ENCODE results near the gene TANGO6. TPM values are rescaled to one million over a fixed set of nuclear protein-coding genes. Genes with fewer than 3 reads are reported as not detected.
A peak's percentile ranks its signal among the peaks of the same experiment; 100 is the strongest.

TANGO6 gene
- polyA plus RNA-seq, 1 donor (not counting 4 experiments of a cell fraction or from before 2014, with no cell fraction given): 13.1 TPM

DNA sequence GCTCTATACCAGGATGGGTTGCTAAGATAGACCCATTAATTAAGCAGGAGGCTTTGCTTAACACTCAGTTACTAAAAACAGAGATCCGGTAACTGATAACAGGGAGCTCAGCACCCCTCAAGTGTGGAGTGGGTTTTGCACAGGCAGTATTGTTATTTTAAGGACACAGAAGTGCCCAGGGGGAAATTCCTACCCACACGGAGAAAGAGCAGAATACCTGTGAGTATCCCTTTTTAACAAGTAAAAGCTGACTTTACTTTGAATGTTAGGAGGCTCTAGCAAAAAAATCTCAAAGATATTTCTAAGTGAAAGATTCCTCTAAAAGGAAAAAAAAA is 229.3 kb downstream of the TANGO6 start:
- FAIRE-seq: no peak
- dilution Hi-C loops (cut with MboI; ENCODE audit: extremely low pct_ligation_motif_present, low sequenced_read_pairs): no loop called here
- no peak for DNase-seq (ENCODE audit: low read depth, low spot score)
- no peak overlapping the region for H2AFZ ChIP-seq (ENCODE audit: control insufficient read depth, low read length)
- peaks cover 45% of the 10 kb centered on the region for H3K4me1 ChIP-seq (ENCODE audit: control insufficient read depth, extremely low read depth, insufficient read depth, low read length)
- no peak overlapping the region for H3K4me3 ChIP-seq (ENCODE audit: control insufficient read depth in 2 of 3, extremely low read depth in 1 of 3, insufficient read depth in 2 of 3, low read depth in 1 of 3, low read length in 3 of 3)
- no peaks in the 10 kb centered on the region for H3K36me3 ChIP-seq (ENCODE audit: control insufficient read depth in 2 of 2, extremely low read depth in 1 of 2, insufficient read depth in 2 of 2, low read length in 2 of 2)
- H4K20me1 ChIP-seq (ENCODE audit: control insufficient read depth, extremely low read depth, insufficient read depth, low read length): no peaks in the 10 kb centered on the region
- peak overlapping the region; percentile 77 for H3K9ac ChIP-seq (ENCODE audit: control insufficient read depth, extremely low read depth, insufficient read depth, low read length)
- no peak for TF ChIP-seq CTCF (optimal IDR thresholded peaks at IDR 0.05 in 1 of 3, IDR thresholded peaks at IDR 0.05 in 1 of 3, conservative IDR thresholded peaks at IDR 0.05 in 1 of 3; ENCODE audit: extremely low read depth in 1 of 3, insufficient read depth in 2 of 3, low read length in 3 of 3)
- TF ChIP-seq EZH2 (IDR thresholded peaks at IDR 0.05; ENCODE audit: low read length): no peak
- no peaks in the 10 kb centered on the region for H3K79me2 ChIP-seq (ENCODE audit: control insufficient read depth, insufficient read depth, low read length)
- H3K27me3 ChIP-seq (ENCODE audit: control insufficient read depth, extremely low read depth, insufficient read depth, low read length): no peaks in the 10 kb centered on the region
- H3K9me3 ChIP-seq (ENCODE audit: control insufficient read depth, low read depth, low read length): no peaks in the 10 kb centered on the region
- peak overlapping the region; percentile 95 for H3K27ac ChIP-seq (ENCODE audit: control insufficient read depth, insufficient read depth, low read length)
- no peaks in the 10 kb centered on the region for H3K9me1 ChIP-seq (ENCODE audit: control insufficient read depth, extremely low read depth, insufficient read depth, low read length)
- H3K4me2 ChIP-seq (ENCODE audit: control insufficient read depth, extremely low read depth, insufficient read depth, low read depth, low read length): peak overlapping the region; percentile 56

- H3K27me3 ChIP-seq (ENCODE audit: control insufficient read depth, extremely low read depth, insufficient read depth, low read length): no peaks in the 10 kb centered on the region
- peak overlapping the region; percentile 95 for H3K27ac ChIP-seq (ENCODE audit: control insufficient read depth, insufficient read depth, low read length)
- peak overlapping the region; percentile 56 for H3K4me2 ChIP-seq (ENCODE audit: control insufficient read depth, extremely low read depth, insufficient read depth, low read depth, low read length)
- TF ChIP-seq EZH2 (IDR thresholded peaks at IDR 0.05; ENCODE audit: low read length): no peak
- peak in 1 of 3 experiments; percentile 41 for TF ChIP-seq CTCF (optimal IDR thresholded peaks at IDR 0.05 in 1 of 3, IDR thresholded peaks at IDR 0.05 in 1 of 3, conservative IDR thresholded peaks at IDR 0.05 in 1 of 3; ENCODE audit: extremely low read depth in 1 of 3, insufficient read depth in 2 of 3, low read length in 3 of 3)
- DNase-seq (ENCODE audit: low read depth, low spot score) (peak; percentile 92), FAIRE-seq (peak; percentile 94)
- dilution Hi-C loops (cut with MboI; ENCODE audit: extremely low pct_ligation_motif_present, low sequenced_read_pairs): no loop called here
- H3K4me1 ChIP-seq (ENCODE audit: control insufficient read depth, extremely low read depth, insufficient read depth, low read length): peaks cover 45% of the 10 kb centered on the region
- no peak overlapping the region for H3K4me3 ChIP-seq (ENCODE audit: control insufficient read depth in 2 of 3, extremely low read depth in 1 of 3, insufficient read depth in 2 of 3, low read depth in 1 of 3, low read length in 3 of 3)
- peak overlapping the region; percentile 77 for H3K9ac ChIP-seq (ENCODE audit: control insufficient read depth, extremely low read depth, insufficient read depth, low read length)
- no peaks in the 10 kb centered on the region for H3K36me3 ChIP-seq (ENCODE audit: control insufficient read depth in 2 of 2, extremely low read depth in 1 of 2, insufficient read depth in 2 of 2, low read length in 2 of 2)
- H2AFZ ChIP-seq (ENCODE audit: control insufficient read depth, low read length): no peak overlapping the region
- H4K20me1 ChIP-seq (ENCODE audit: control insufficient read depth, extremely low read depth, insufficient read depth, low read length): no peaks in the 10 kb centered on the region
- H3K9me3 ChIP-seq (ENCODE audit: control insufficient read depth, low read depth, low read length): no peaks in the 10 kb centered on the region
- H3K9me1 ChIP-seq (ENCODE audit: control insufficient read depth, extremely low read depth, insufficient read depth, low read length): no peaks in the 10 kb centered on the region
- H3K79me2 ChIP-seq (ENCODE audit: control insufficient read depth, insufficient read depth, low read length): no peaks in the 10 kb centered on the region
Observed at GRCh38 chr16:69073181-69073702, 229.9 kb downstream of the TANGO6 start.

Data from keratinocyte (primary cell).